Transverse colon (tissue), 4 donors: ENCODE data around the gene CTSD. TPM values are rescaled to one million over a fixed set of nuclear protein-coding genes. Genes with fewer than 3 reads are reported as not detected.

Experiments used
- DNase-seq: peaks from one replicate; pipeline ENCODE4 v3.0.0-alpha.2; 2019
- H3K27ac ChIP-seq, 4 donors: fragments of 200-600 bp; sonication (generic); 2 replicates each; pipeline ENCODE4 v1.5.1; 2016 to 2018; ENCODE audit warnings: inconsistent platforms in 4 of 4
- H3K27me3 ChIP-seq: fragments of 200-600 bp; sonication (generic); 2 replicates; pipeline ENCODE4 v1.5.1; 2017; ENCODE audit warnings: inconsistent platforms
- H3K36me3 ChIP-seq, 4 donors: fragments of 200-600 bp; sonication (generic); 2 replicates each; pipeline ENCODE4 v1.5.1; 2017 to 2019; ENCODE audit warnings: inconsistent platforms in 4 of 4
- H3K4me1 ChIP-seq, 4 donors: fragments of 200-600 bp; sonication (generic); 2 replicates each; pipeline ENCODE4 v1.5.1; 2017 to 2020; ENCODE audit warnings: inconsistent platforms in 4 of 4
- H3K4me3 ChIP-seq, 4 donors: fragments of 200-600 bp; sonication (generic); 1 replicate in 1 of 4; 2 replicates in 3 of 4; pipeline versions ENCODE4 v1.5.1 to v1.6.1; 2017 to 2019; ENCODE audit warnings: inconsistent platforms in 4 of 4
- H3K9me3 ChIP-seq, 2 donors: fragments of 200-600 bp; sonication (generic); 2 replicates each; pipeline ENCODE4 v1.5.1; 2017 to 2019; ENCODE audit warnings: inconsistent platforms in 2 of 2
- EP300 ChIP-seq: sonication (generic); formaldehyde crosslinking; IDR thresholded peaks from one replicate; pipeline ENCODE4 v1.6.1; 2017; ENCODE audit warnings: antibody characterized with exemption, low read depth
- POLR2A ChIP-seq: fragments of 450-650 bp; IDR thresholded peaks from one replicate; pipeline ENCODE4 v1.6.1; 2016; ENCODE audit warnings: antibody characterized with exemption, mild to moderate bottlenecking, moderate library complexity
- POLR2AphosphoS5 ChIP-seq, 3 donors: sonication (generic); formaldehyde crosslinking; IDR thresholded peaks; one replicate each; pipeline ENCODE4 v1.6.1; 2016; ENCODE audit warnings: antibody characterized with exemption in 3 of 3
- whole genome bisulfite sequencing, 2 donors: methylation state at CpG; one replicate each; pipeline ENCODE4 v1.1.5; 2018; ENCODE audit warnings: low coverage in 1 of 2; 5-methylcytosine and 5-hydroxymethylcytosine counted together
- in situ Hi-C, 4 donors: fragments of 200-750 bp; cut with MboI; loops; one replicate each; pipeline versions ENCODE4 v1.15.0 to v1.15.1; 2017; ENCODE audit warnings: low sequenced_read_pairs in 3 of 4, low pct_ligation_motif_present in 1 of 4, low pct_unique_long_range_greater_than_20kb in 1 of 4
- intact Hi-C: fragments of 100-400 bp; cut with DNase I; formaldehyde crosslinking; loops from one replicate; pipeline ENCODE4 v1.15.1; 2023; ENCODE audit warnings: low total_unique reads
- total RNA-seq, 4 donors: library from RNA; depleted of rRNA; stranded (reverse); fragments of >200 nt; gene quantifications; one replicate each; pipeline ENCODE4 v1.1.0, GENCODE V29; 2016
- TF ChIP-seq, protein P1 (sequence below), 5 experiments: fragments of 200-600 bp in 3 of 5; fragments of 450-650 bp in 2 of 5; sonication (generic) in 3 of 5; IDR thresholded peaks; 1 replicate in 2 of 5; 2 replicates in 3 of 5; pipeline ENCODE4 v1.5.1; 2016 to 2017; ENCODE audit warnings: antibody characterized with exemption in 5 of 5, inconsistent platforms in 3 of 5, mild to moderate bottlenecking in 2 of 5, moderate library complexity in 1 of 5

CTSD gene
- total RNA-seq, 4 donors from 2014 or later, result 548 to 1,794 (median 1,176) TPM

DNA sequence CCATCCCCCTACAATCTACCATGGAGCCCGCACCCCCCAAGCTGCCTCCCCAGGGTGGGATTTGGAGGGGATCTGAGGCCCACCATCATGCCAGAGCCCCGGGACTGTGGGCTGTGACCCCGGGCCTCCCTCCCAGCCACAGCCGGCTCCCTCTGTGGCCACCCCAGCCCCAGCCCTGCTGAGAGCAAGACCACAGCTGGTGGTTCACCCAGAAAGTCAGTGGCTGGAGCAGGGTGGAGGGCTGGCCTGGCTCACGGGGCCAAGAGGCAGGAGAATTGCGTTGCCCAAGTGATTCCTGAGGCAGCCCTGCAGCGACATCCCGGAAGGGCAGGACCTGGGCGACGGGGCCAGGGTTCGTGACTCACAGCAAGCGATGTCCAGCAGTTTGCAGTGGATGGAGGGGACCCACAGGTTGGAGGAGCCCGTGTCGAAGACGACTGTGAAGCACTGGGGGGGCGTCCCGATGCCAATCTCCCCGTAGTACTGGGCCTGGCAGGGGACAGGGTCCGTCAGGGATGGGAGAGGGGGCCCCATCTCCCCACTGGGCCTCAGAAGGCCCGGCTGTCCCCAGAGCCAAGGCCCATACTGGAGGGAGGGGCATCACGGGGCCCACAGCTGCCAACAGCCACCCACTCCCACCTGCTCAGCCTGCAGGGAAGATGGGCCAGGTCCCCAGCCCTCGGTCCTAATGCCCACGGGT is 4.4 kb downstream of the CTSD start:
- no peaks in the 10 kb centered on the region for H3K9me3 ChIP-seq
- H3K27me3 ChIP-seq, result no peaks in the 10 kb centered on the region
- H3K36me3 ChIP-seq, result peaks cover 0 to 13% (median 5%) of the 10 kb centered on the region in 4 donors
- intact Hi-C loops, result no loop called here
- peaks cover 23 to 62% (median 41%) of the 10 kb centered on the region in 4 donors for H3K4me1 ChIP-seq
- WGBS, 2 donors, result 88% methylated on average over 18 of the region's 23 CpGs; no CpG with 5 or more reads in 1 of the 2 donors
- TF ChIP-seq, protein P1, sequence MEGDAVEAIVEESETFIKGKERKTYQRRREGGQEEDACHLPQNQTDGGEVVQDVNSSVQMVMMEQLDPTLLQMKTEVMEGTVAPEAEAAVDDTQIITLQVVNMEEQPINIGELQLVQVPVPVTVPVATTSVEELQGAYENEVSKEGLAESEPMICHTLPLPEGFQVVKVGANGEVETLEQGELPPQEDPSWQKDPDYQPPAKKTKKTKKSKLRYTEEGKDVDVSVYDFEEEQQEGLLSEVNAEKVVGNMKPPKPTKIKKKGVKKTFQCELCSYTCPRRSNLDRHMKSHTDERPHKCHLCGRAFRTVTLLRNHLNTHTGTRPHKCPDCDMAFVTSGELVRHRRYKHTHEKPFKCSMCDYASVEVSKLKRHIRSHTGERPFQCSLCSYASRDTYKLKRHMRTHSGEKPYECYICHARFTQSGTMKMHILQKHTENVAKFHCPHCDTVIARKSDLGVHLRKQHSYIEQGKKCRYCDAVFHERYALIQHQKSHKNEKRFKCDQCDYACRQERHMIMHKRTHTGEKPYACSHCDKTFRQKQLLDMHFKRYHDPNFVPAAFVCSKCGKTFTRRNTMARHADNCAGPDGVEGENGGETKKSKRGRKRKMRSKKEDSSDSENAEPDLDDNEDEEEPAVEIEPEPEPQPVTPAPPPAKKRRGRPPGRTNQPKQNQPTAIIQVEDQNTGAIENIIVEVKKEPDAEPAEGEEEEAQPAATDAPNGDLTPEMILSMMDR (IDR thresholded peaks at IDR 0.05), result no peak
- TF ChIP-seq EP300 (no peak), POLR2A (no peak), POLR2AphosphoS5 (IDR thresholded peaks at IDR 0.05) (no peak)
- no peak for DNase-seq
- in situ Hi-C loops, result no loop called here
- peak overlapping the region; percentile 25 to 96 (median 88) for H3K27ac ChIP-seq
- no peak overlapping the region for H3K4me3 ChIP-seq

DNA sequence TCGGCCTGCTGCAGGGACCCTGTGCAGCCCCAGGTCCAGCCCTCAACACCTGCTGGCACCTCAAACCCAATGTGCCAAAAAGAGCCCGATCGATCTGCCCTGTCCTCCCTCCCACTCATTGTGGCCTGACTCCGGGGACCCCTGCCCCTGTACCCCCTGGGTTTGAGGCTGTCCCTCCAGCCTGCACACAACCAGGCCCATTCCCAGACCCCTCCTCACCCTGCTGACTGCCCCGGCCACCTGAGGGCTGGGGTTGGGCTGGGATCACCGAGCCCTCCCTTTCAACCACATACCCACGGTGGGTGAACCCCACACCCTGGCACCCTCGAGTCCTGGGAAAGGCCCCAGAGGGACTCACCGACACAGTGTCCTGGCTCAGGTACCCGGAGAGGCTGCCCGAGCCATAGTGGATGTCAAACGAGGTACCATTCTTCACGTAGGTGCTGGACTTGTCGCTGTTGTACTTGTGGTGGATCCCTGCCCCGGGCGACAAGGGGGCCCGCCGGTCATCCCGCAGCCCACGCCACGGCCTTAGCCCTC is 5.0 kb downstream of the CTSD start:
- 87% methylated on average over 20 of the region's 21 CpGs; no CpG with 5 or more reads in 1 of the 2 donors for WGBS, 2 donors
- Histone ChIP-seq H3K4me3 (peak overlapping the region in 1 of 4 donors; percentile 6), H3K4me1 (peaks cover 21 to 60% (median 39%) of the 10 kb centered on the region in 4 donors), H3K27me3 (no peaks in the 10 kb centered on the region), H3K36me3 (peaks cover 0 to 17% (median 7%) of the 10 kb centered on the region in 4 donors), H3K27ac (peak overlapping the region in 3 of 4 donors; percentile 37 to 96 (median 83)), H3K9me3 (no peaks in the 10 kb centered on the region)
- TF ChIP-seq POLR2AphosphoS5 (IDR thresholded peaks at IDR 0.05), result no peak
- TF ChIP-seq EP300, result no peak
- TF ChIP-seq, protein P1 (IDR thresholded peaks at IDR 0.05), result no peak
- TF ChIP-seq POLR2A, result no peak
- DNase-seq, result no peak
- in situ Hi-C loops, result no loop called here
- intact Hi-C loops, result no loop called here

DNA sequence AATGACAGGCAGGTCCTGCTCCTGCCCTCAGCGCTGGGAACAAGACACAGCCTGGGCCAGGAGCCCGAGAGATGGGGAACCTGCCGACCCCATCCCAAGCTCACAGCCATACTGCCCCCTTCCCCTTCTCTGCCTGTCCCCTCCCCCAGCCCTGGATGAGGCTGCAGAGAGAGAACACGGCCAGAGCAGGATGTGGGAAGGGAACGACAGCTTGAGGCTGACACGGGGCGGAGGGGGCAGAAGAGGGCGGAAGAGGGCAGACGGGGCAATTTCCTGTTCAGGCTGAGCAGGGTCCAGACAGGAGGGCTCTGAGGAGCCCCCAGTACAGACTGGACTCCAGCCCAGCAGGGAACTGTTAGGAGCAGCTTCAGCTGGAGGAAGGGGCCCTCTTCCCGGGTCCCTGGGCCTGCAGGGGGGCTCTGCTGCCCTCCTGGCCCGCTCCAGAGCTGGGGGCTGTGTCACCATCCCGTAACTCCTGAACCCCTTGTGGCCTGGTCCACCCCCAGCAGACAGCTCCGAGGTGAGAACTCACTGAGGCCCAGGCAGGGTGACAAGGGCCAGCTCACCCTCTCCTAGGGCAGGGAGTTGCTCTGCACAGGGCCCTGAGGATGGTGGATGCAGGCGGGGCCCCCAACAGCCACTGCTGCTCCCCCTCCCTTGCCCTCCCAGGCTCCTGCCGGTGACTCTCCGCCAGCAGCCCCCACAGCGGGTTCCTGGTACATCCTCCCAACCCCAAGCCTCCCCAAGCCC is 5.7 kb downstream of the CTSD start:
- peak; percentile 58 for DNase-seq
- intact Hi-C loops, result no loop called here
- Histone ChIP-seq H3K27me3 (no peaks in the 10 kb centered on the region), H3K36me3 (peaks cover 0 to 24% (median 10%) of the 10 kb centered on the region in 4 donors), H3K27ac (peak overlapping the region in 3 of 4 donors; percentile 7 to 96 (median 37)), H3K4me1 (peaks cover 21 to 60% (median 39%) of the 10 kb centered on the region in 4 donors), H3K9me3 (no peaks in the 10 kb centered on the region), H3K4me3 (peak overlapping the region in 1 of 4 donors; percentile 6)
- in situ Hi-C loops, result no loop called here
- WGBS, 2 donors, result 67% methylated on average over 17 of the region's 17 CpGs; no CpG with 5 or more reads in 1 of the 2 donors
- TF ChIP-seq, protein P1 (IDR thresholded peaks at IDR 0.05), result no peak
- no peak for TF ChIP-seq POLR2AphosphoS5 (IDR thresholded peaks at IDR 0.05)
- no peak for TF ChIP-seq POLR2A
- TF ChIP-seq EP300, result no peak
